Mammary epithelial cell (primary cell): ENCODE results near the gene NDUFS2.

Experiments used
- EZH2 ChIP-seq: IDR thresholded peaks from 2 replicates; pipeline ENCODE4 v1.6.1; 2012; ENCODE audit warnings: low read length, inconsistent platforms, borderline replicate concordance
- TF ChIP-seq, protein P1 (sequence below), 2 donors: IDR thresholded peaks in 1 of 2; conservative IDR thresholded peaks in 1 of 2; 2 replicates each; pipeline ENCODE4 v1.5.1; 2011 to 2012; ENCODE audit warnings: inconsistent platforms in 2 of 2, low read length in 2 of 2, mild to moderate bottlenecking in 2 of 2, control low read depth in 1 of 2, low read depth in 1 of 2; ENCODE audit not compliant: insufficient read depth in 1 of 2; ENCODE audit errors: extremely low read depth in 1 of 2

GRCh38 chr1:161222175-161223019 lies 20.2 kb downstream of the NDUFS2 start:
- TF ChIP-seq, protein P1, sequence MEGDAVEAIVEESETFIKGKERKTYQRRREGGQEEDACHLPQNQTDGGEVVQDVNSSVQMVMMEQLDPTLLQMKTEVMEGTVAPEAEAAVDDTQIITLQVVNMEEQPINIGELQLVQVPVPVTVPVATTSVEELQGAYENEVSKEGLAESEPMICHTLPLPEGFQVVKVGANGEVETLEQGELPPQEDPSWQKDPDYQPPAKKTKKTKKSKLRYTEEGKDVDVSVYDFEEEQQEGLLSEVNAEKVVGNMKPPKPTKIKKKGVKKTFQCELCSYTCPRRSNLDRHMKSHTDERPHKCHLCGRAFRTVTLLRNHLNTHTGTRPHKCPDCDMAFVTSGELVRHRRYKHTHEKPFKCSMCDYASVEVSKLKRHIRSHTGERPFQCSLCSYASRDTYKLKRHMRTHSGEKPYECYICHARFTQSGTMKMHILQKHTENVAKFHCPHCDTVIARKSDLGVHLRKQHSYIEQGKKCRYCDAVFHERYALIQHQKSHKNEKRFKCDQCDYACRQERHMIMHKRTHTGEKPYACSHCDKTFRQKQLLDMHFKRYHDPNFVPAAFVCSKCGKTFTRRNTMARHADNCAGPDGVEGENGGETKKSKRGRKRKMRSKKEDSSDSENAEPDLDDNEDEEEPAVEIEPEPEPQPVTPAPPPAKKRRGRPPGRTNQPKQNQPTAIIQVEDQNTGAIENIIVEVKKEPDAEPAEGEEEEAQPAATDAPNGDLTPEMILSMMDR (conservative IDR thresholded peaks at IDR 0.05 in 1 of 2, IDR thresholded peaks at IDR 0.05 in 1 of 2; ENCODE audit: extremely low read depth in 1 of 2, insufficient read depth in 1 of 2, low read depth in 1 of 2, low read length in 2 of 2) = no peak
- no peak for TF ChIP-seq EZH2
